ENCODE results near the gene PRR3.
A peak's percentile ranks its signal among the peaks of the same experiment; 100 is the strongest.
"Not testable (repeated sequence)": the region's sequence is repeated elsewhere in the genome, so short reads cannot be mapped to it uniquely, and the experiment has no call there.

PRR3 gene

DNA sequence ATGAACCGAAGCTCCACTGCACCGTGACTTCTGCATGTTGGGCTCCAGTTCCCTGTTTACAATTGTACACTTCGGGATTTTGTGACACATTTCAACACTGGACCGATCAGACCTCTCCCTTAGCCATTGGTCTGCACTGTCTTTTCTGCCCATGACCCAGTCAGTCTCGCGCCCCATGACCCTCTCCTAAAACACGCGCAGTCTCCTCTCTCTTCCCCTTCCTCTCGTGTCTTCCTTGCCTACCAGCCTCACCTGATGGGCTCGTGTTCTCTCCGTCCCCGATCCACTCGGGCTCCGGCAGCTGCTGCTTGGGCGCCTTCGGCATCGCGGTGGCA is 13.6 kb downstream of the PRR3 start:
- in situ Hi-C loops (cut with MboI; ENCODE audit: low sequenced_read_pairs), result no loop called here
- Histone ChIP-seq H3K9me3 (no peaks in the 10 kb centered on the region), H3K4me1 (peaks cover 27% of the 10 kb centered on the region), H3K4me3 (peak overlapping the region; percentile 95), H3K36me3 (replicated peaks) (peaks cover 11% of the 10 kb centered on the region; the same call in 1 of the 2 replicates), H3K27me3 (ENCODE audit: low read depth) (no peaks in the 10 kb centered on the region)
- no peak for DNase-seq (ENCODE audit: low spot score in 2 of 2)

DNA sequence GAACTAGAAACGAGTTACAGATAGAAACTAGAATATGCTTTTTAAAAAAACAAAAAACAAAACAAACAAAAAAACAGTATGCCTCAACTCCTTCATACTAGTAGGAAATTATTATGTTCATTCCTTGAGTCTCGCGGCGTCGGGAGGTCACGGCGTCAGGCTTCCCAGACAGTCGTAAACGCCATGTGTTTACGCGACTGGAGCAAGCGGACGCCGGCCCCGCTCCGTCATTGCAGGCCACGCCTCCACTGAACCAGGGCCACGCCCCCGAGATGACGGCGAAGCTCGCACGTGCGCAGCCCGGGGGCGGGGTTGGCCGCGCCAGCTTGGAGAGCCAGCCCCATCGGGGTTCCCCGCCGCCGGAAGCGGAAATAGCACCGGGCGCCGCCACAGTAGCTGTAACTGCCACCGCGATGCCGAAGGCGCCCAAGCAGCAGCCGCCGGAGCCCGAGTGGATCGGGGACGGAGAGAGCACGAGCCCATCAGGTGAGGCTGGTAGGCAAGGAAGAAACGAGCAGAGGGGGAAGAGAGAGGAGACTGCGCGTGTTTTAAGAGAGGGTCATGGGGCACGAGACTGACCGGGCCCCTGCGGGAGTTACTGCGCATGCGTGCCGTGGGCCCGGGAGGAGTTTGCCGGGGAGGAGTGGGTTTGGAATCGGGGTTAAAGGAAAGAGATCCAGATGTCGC is 14.1 kb downstream of the PRR3 start, which contains the start of gene ABCF1:
ABCF1 (plus strand) TSS at position 368 of the 687 bp plus-strand sequence; CDS start at position 414, 46 bp downstream.
- H3K36me3 ChIP-seq (replicated peaks), result peaks cover 11% of the 10 kb centered on the region; the same call in 1 of the 2 replicates
- peak; percentile 90 to 99 for DNase-seq (ENCODE audit: low spot score in 2 of 2)
- in situ Hi-C loops (cut with MboI; ENCODE audit: low sequenced_read_pairs), result no loop called here
- no peaks in the 10 kb centered on the region for H3K9me3 ChIP-seq
- peak within 1 kb of the TSS; percentile 95 for H3K4me3 ChIP-seq
- no peaks in the 10 kb centered on the region for H3K27me3 ChIP-seq (ENCODE audit: low read depth)
- H3K4me1 ChIP-seq, result peaks cover 27% of the 10 kb centered on the region

DNA sequence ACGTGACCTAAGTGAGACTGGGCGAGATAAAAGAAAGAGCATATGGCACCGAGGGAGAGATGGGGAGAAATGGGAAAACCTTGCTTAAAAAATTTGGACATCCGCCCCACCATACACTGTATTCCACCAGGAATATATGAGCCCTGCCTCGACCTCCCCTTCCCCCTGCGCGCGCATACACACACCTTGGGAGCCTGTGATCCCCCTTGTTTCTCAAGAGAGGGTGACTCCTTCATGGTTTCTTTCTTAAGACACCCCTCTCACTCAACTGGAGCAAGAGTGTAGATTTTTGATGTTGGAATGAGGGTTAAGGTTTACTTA is 14.6 kb downstream of the PRR3 start:
- peaks cover 27% of the 10 kb centered on the region for H3K4me1 ChIP-seq
- no peaks in the 10 kb centered on the region for H3K27me3 ChIP-seq (ENCODE audit: low read depth)
- H3K36me3 ChIP-seq (replicated peaks), result peaks cover 16% of the 10 kb centered on the region
- H3K4me3 ChIP-seq, result peak overlapping the region; percentile 95
- DNase-seq (ENCODE audit: low spot score in 2 of 2), result no peak
- in situ Hi-C loops (cut with MboI; ENCODE audit: low sequenced_read_pairs), result no loop called here
- H3K9me3 ChIP-seq, result no peaks in the 10 kb centered on the region

DNA sequence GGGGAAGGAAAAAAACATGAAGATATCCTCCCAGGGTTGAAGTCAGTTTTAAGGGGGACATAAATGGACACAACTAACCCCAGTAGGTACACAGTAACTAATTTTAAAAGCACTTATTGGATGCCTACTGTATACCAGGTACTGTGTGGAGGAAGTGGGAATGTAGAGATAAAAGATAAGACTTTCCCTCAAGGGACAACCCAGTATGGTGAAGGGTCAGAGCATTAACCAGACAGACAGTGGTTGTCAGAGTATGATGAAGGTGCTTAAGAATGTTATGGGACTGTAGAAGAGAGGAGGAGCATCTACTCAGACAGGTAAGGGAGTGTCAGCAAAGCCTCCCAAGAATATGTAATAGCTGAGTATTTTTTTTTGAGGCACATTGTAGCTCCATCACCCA is 15.1 kb downstream of the PRR3 start:
- in situ Hi-C loops (cut with MboI; ENCODE audit: low sequenced_read_pairs), result no loop called here

DNA sequence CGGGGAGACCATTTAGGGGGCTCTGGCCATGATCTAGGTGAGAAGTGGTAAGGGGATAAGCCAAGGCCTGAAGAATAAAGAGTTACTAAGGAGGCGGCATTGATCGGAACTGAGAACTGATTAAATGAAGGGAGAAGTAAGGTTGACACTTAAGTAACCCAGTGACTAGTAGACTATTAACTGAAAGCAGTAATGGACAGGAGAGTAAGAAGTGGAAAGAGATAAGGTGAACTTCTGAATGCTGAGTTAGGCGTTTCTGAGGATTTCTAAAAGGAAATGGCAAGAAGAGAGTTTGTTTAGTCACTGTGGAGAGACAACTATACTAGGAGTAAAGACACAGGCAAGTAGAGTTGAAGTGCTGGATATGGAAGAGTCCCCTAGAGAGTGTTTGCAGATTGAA is 16.0 kb downstream of the PRR3 start:
- H3K27me3 ChIP-seq (ENCODE audit: low read depth), result no peaks in the 10 kb centered on the region
- H3K4me1 ChIP-seq, result peaks cover 27% of the 10 kb centered on the region
- H3K4me3 ChIP-seq, result no peak overlapping the region
- in situ Hi-C loops (cut with MboI; ENCODE audit: low sequenced_read_pairs), result no loop called here
- H3K36me3 ChIP-seq (replicated peaks), result peaks cover 29% of the 10 kb centered on the region
- no peaks in the 10 kb centered on the region for H3K9me3 ChIP-seq
- no peak for DNase-seq (ENCODE audit: low spot score in 2 of 2)

More for the DNA sequence above, 15.1 kb downstream of the PRR3 start:
- H3K9me3 ChIP-seq, result no peaks in the 10 kb centered on the region
- peak overlapping the region; percentile 95 for H3K4me3 ChIP-seq
- peaks cover 27% of the 10 kb centered on the region for H3K4me1 ChIP-seq
- H3K36me3 ChIP-seq (replicated peaks), result peaks cover 20% of the 10 kb centered on the region
- no peaks in the 10 kb centered on the region for H3K27me3 ChIP-seq (ENCODE audit: low read depth)
- DNase-seq (ENCODE audit: low spot score in 2 of 2), result no peak

DNA sequence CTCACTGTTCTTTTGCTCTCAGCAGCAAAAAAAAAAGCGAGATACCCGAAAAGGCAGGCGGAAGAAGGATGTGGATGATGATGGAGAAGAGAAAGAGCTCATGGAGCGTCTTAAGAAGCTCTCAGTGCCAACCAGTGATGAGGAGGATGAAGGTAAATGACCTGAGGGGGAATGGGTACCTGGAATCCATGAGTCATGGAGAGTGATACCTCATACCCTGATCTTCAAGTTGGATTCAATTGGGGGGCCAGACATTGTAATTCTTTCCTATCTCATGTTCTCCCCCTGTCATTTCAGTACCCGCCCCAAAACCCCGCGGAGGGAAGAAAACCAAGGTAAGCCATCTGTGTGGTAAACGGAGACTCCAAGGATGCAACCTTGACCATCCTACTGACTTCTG is 21.0 kb downstream of the PRR3 start:
- Histone ChIP-seq H3K36me3 (replicated peaks) (peaks cover 69% of the 10 kb centered on the region), H3K4me3 (no peak overlapping the region), H3K9me3 (no peaks in the 10 kb centered on the region), H3K4me1 (peaks cover 8% of the 10 kb centered on the region), H3K27me3 (ENCODE audit: low read depth) (no peaks in the 10 kb centered on the region)
- in situ Hi-C loops (cut with MboI; ENCODE audit: low sequenced_read_pairs), result loop anchor here (25.0 kb wide), 1 partner anchor 1059 kb away; no protein-coding TSS in a partner anchor
- DNase-seq (ENCODE audit: low spot score in 2 of 2), result no peak

DNA sequence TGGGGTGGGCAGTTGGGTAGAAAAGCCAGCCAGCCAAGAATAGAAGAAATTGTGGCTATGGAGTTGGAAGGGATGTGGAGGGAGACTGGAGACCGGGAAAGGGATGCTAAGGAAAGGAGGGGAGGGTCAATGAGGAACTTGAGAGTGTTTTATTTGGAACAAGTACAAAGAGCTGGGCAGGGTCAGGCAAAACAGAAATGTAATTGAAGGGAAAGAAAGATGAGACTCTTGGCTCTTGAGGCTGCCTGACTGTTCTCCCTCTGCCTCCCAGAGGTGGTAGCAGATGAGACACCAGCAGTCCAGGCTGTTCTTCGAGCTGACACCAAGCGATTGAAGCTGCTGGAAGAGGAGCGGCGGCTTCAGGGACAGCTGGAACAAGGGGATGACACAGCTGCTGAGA is 26.8 kb downstream of the PRR3 start:
- in situ Hi-C loops (cut with MboI; ENCODE audit: low sequenced_read_pairs), result loop anchor here (25.0 kb wide), 1 partner anchor 1053 kb away; no protein-coding TSS in a partner anchor

DNA sequence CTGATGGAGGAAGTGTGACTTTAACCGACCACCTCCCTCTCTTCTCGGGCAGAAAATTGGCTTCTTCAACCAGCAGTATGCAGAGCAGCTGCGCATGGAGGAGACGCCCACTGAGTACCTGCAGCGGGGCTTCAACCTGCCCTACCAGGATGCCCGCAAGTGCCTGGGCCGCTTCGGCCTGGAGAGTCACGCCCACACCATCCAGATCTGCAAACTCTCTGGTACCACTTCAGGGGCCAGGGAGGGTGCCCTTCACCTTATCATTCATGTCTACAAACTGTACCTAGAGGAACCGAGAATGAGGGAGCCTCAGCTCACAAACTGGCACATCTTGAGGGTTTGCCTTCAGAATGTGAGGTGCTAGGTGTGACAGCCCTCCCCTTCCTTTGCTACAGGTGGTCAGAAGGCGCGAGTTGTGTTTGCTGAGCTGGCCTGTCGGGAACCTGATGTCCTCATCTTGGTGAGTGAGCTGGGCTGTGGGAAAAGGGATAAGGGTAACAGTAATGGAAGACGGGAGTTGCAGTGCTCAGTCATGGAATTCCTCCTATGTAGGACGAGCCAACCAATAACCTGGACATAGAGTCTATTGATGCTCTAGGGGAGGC is 32.8 kb downstream of the PRR3 start:
- H3K9me3 ChIP-seq, result no peaks in the 10 kb centered on the region
- H3K36me3 ChIP-seq (replicated peaks), result peaks cover 82% of the 10 kb centered on the region
- no peak for DNase-seq (ENCODE audit: low spot score in 2 of 2)
- no peaks in the 10 kb centered on the region for H3K27me3 ChIP-seq (ENCODE audit: low read depth)
- in situ Hi-C loops (cut with MboI; ENCODE audit: low sequenced_read_pairs), result loop anchor here (25.0 kb wide), 1 partner anchor 1047 kb away; no protein-coding TSS in a partner anchor
- H3K4me1 ChIP-seq, result no peaks in the 10 kb centered on the region
- H3K4me3 ChIP-seq, result no peak overlapping the region

More for the DNA sequence above, 26.8 kb downstream of the PRR3 start:
- Histone ChIP-seq H3K4me3 (no peak overlapping the region), H3K27me3 (ENCODE audit: low read depth) (no peaks in the 10 kb centered on the region), H3K4me1 (no peaks in the 10 kb centered on the region), H3K9me3 (no peaks in the 10 kb centered on the region), H3K36me3 (replicated peaks) (peaks cover 90% of the 10 kb centered on the region)
- DNase-seq (ENCODE audit: low spot score in 2 of 2), result no peak

DNA sequence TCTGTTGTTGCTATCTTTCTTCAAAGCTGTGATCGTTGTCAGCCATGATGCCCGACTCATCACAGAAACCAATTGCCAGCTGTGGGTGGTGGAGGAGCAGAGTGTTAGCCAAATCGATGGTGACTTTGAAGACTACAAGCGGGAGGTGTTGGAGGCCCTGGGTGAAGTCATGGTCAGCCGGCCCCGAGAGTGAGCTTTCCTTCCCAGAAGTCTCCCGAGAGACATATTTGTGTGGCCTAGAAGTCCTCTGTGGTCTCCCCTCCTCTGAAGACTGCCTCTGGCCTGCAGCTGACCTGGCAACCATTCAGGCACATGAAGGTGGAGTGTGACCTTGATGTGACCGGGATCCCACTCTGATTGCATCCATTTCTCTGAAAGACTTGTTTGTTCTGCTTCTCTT is 33.4 kb downstream of the PRR3 start:
- in situ Hi-C loops (cut with MboI; ENCODE audit: low sequenced_read_pairs), result loop anchor here (25.0 kb wide), 1 partner anchor 1047 kb away; no protein-coding TSS in a partner anchor
- Histone ChIP-seq H3K4me1 (no peaks in the 10 kb centered on the region), H3K36me3 (replicated peaks) (peaks cover 76% of the 10 kb centered on the region), H3K4me3 (no peak overlapping the region), H3K27me3 (ENCODE audit: low read depth) (no peaks in the 10 kb centered on the region), H3K9me3 (no peaks in the 10 kb centered on the region)
- no peak for DNase-seq (ENCODE audit: low spot score in 2 of 2)

DNA sequence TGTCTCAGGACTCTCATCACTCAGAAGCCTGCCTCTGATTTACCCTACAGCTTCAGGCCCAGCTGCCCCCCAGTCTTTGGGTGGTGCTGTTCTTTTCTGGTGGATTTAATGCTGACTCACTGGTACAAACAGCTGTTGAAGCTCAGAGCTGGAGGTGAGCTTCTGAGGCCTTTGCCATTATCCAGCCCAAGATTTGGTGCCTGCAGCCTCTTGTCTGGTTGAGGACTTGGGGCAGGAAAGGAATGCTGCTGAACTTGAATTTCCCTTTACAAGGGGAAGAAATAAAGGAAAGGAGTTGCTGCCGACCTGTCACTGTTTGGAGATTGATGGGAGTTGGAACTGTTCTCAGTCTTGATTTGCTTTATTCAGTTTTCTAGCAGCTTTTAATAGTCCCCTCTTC is 33.9 kb downstream of the PRR3 start:
- no peaks in the 10 kb centered on the region for H3K4me1 ChIP-seq
- H3K27me3 ChIP-seq (ENCODE audit: low read depth), result no peaks in the 10 kb centered on the region
- H3K4me3 ChIP-seq, result no peak overlapping the region
- no peaks in the 10 kb centered on the region for H3K9me3 ChIP-seq
- H3K36me3 ChIP-seq (replicated peaks), result peaks cover 71% of the 10 kb centered on the region
- no peak for DNase-seq (ENCODE audit: low spot score in 2 of 2)
- in situ Hi-C loops (cut with MboI; ENCODE audit: low sequenced_read_pairs), result loop anchor here (25.0 kb wide), 1 partner anchor 1046 kb away; no protein-coding TSS in a partner anchor

DNA sequence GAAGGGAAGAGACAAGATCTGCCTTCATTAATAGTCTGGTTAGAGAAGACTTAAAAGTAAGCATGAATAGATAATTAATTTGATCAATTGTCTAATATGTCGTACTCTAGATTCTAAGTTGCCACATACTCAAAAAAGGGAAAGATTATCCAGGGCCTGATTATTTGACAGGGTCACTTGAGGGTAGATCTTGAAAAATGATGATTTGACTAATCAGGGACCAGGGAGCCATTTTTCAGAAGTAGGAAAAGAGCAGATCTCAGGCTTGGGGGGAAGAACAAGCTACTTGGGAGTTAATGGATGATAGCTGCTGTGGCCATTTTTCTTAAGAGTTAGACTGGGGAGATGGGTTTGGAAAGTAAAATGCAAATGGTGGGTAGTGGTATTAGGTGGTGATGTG is 35.2 kb downstream of the PRR3 start:
- no peak for DNase-seq (ENCODE audit: low spot score in 2 of 2)
- no peaks in the 10 kb centered on the region for H3K4me1 ChIP-seq
- H3K27me3 ChIP-seq (ENCODE audit: low read depth), result no peaks in the 10 kb centered on the region
- peaks cover 58% of the 10 kb centered on the region for H3K36me3 ChIP-seq (replicated peaks)
- in situ Hi-C loops (cut with MboI; ENCODE audit: low sequenced_read_pairs), result loop anchor here (25.0 kb wide), 1 partner anchor 1045 kb away; no protein-coding TSS in a partner anchor
- H3K9me3 ChIP-seq, result no peaks in the 10 kb centered on the region
- H3K4me3 ChIP-seq, result no peak overlapping the region

DNA sequence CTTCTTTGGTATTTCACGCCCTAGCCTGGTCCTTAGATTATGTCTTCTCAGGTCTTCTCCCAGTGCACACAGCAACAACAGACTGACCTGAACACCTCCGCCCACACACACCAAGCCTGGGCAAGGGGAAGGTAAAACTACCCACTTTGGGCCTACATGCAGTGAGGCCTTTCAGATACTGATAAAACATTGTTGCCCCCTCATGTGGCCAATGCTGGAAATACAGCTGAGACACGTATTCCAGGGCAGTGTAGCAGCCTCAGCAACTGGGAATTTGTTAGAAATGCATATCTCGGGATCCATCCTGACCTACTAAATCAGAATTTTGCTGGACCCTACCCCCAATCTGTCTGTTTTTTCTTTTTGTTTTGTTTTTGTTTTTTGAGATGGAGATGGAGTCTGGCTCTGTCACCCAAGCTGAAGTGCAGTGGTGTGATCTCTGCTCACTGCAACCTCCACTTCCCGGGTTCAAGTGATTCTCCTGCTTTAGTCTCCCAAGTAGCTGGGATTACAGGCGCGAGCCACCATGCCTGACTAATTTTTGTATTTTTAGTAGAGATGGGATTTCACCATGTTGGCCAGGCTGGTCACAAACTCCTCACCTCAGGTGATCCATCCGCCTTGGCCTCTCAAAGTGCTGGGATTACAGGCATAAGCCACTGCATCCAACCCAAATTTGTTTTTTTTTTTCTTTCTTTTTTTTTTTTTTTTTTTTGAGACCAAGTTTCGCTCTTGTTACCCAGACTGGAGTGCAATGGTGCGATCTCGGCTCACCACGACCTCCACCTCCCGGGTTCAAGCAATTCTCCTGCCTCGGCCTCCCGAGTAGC is 40.4 kb downstream of the PRR3 start:
- not testable (repeated sequence) for H3K27me3 ChIP-seq (ENCODE audit: low read depth); H3K4me3 ChIP-seq; H3K4me1 ChIP-seq; H3K9me3 ChIP-seq
- H3K36me3 ChIP-seq (replicated peaks), result peaks cover 41% of the 10 kb centered on the region
- DNase-seq (ENCODE audit: low spot score in 2 of 2), result peak; percentile 75 to 93
- in situ Hi-C loops (cut with MboI; ENCODE audit: low sequenced_read_pairs), result loop anchor here (25.0 kb wide), 1 partner anchor 1040 kb away; no protein-coding TSS in a partner anchor

DNA sequence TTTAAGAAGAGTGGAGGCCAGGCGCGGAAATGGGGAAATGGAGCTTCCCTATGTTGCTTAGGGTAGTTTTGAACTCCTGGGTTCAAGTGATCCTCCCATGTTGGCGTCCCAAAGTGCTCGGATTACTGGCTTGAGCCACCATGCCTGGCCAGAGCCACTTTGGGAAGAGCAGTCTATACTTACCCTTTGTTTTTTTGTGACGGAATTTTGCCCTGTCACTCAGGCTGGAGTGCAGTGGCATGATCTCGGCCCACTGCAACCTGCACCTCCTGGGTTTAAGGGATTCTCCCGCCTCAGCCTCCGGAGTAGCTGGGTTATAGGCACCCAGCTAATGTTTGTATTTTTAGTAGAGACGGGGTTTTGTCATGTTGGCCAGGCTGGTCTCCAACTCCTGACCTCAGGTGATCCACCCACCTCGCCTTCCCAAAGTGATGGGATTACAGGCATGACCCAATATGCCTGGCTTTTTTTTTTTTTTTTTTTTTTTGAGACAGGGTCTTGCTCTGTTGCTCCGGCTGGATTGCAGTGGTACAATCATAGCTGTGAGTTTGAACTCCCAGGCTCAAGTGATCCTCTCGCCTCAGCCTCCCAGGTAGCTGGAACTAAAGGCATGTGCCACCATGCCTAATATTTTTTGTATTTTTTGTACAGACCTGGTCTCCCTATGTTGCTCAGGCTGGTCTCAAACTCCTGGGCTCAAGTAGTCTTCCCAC is 42.0 kb downstream of the PRR3 start:
- H3K9me3 ChIP-seq, result no peaks in the 10 kb centered on the region
- DNase-seq (ENCODE audit: low spot score in 2 of 2), result no peak
- no peaks in the 10 kb centered on the region for H3K4me1 ChIP-seq
- H3K27me3 ChIP-seq (ENCODE audit: low read depth), result no peaks in the 10 kb centered on the region
- no peak overlapping the region for H3K4me3 ChIP-seq
- in situ Hi-C loops (cut with MboI; ENCODE audit: low sequenced_read_pairs), result loop anchor here (25.0 kb wide), 1 partner anchor 1038 kb away; no protein-coding TSS in a partner anchor
- peaks cover 49% of the 10 kb centered on the region for H3K36me3 ChIP-seq (replicated peaks)
